Endometrium (tissue), 2 donors: Measurements from ENCODE around the gene JTB.

Source experiments
- FAIRE-seq: peaks from 2 replicates; lab custom pipeline; 2012; peaks lifted over from hg19 to GRCh38; lab: Jason Lieb, UNC
- donor health status: control.
- donor health status: control.

The JTB gene

DNA sequence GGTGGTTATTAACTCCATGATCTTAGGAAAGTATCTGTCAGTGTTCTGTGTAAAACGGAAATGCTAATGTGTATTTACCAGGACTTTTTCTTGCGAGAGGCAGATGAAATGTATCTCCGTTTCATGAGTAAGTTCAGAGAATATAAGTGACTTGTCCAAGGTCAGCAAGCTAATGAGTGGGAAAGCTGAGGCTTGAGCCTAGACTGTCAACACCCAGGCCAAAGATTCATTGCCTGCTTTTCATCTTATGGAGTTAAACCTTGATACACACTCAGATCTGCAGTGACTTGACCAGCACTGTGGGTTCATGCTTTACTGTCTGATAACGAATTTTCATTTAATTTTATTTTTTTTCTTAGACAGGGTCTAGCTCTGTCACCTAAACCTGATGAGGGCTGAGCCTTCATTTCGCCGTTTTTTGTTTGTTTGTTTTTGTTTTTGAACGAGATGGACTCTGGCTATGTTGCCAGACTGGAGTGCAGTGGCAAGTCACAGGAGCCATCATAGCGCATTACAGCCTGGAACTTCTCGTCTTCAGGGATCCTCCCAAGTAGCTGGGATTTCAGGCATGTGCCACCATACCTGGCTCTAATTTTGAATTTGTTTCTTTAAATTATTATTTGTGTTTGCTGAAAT, 918 bp upstream of the JTB start:
- no peak for FAIRE-seq

DNA sequence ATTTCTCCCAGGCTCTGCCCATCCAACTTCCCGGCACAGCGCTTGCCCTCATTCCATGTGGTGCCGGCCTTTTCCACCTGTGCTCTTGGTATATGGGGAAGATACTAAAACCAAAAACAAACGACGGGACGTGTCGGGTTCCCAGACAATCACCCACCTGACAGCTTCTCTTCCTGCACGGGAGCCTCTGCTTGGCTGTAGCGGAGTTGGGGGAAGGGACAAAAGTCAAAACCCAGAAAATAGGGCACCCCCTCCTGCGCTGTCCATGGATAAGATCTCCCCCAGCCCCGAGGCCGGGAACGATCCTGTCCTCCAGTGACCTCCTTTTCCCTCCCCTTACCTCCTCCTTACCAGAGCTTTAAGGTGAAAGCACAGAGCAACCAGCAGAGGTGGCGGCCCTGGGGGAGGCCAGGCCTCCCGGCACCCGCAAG, 640 bp downstream of the JTB start:
- FAIRE-seq: no peak

DNA sequence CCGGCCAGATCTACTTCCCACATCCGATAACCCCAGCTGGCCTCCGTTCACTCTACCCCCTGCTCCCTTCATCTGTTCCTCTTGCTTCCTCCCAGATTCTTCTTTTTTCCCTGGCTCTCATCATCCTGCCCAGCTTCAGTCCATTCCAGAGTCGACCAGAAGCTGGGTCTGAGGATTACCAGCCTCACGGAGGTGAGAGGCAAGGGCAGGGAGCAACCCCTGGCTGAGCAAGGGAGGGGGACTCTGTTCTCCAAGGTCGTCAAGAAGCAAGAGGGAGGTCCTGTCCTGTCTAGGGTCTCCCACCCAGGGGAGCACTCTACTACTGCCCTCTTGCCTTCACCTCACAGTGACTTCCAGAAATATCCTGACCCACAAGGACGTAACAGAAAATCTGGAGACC, 3.9 kb downstream of the JTB start:
- no peak for FAIRE-seq

DNA sequence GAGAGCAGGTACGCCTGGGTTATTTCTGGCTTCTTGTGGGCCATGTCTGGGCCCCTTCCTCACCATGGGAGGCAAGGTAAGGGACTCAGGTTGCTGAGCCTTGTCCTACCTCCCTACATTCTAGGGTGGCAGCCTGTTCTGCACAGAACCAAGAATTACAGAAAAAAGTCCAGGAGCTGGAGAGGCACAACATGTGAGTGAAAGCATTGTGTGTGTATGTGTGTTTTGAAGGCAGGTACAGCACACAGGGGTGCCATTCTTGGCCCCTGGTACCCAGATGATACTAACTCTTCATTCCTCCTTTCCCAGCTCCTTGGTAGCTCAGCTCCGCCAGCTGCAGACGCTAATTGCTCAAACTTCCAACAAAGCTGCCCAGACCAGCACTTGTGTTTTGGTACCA, 4.4 kb downstream of the JTB start:
- no peak for FAIRE-seq

DNA sequence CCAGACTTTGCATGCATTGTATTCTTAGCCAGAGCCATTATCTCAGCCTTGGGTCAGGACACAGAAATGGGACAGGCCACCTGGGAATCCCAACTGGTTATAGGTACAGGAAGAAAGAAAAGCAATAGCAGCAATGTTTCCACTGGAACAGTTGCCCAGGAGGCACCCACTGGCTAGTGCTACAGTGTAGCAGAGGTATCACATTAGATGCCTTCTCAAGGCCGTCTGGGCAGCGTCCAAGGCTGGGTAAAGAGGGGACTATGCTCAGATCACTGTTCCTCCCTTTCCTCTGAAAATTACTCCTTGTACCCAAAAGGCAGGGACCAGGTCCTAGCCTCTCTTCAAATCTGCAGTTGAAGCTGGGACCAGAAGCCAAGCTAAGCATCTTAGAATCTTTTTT, 7.1 kb downstream of the JTB start:
- FAIRE-seq: no peak

DNA sequence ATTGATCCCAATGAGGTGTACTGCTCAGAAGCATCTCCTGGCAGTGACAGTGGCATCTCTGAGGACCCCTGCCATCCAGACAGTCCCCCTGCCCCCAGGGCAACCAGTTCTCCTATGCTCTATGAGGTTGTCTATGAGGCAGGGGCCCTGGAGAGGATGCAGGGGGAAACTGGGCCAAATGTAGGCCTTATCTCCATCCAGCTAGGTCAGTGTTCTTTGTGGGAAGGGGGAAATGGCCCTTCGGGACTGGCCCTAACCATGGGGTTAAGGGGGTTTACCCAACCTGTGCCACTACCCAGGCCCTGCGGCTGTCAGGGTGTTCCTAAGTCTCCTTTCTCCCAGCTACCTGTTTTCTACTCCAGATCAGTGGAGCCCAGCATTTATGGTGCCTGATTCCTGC, 8.5 kb downstream of the JTB start:
- FAIRE-seq: no peak

DNA sequence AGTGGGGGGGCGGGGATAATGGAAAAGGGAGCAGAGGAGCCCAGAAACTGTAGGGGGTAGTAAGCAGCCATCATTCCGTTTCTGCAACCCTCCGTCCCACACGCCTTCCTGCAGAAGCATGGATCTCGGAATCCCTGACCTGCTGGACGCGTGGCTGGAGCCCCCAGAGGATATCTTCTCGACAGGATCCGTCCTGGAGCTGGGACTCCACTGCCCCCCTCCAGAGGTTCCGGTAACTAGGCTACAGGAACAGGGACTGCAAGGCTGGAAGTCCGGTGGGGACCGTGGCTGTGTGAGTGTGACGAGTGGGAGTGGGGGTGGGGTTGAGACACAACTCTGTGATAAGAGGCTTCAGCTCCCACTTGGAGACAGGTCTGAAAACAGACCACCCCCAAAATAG, 9.1 kb downstream of the JTB start:
- FAIRE-seq: no peak

DNA sequence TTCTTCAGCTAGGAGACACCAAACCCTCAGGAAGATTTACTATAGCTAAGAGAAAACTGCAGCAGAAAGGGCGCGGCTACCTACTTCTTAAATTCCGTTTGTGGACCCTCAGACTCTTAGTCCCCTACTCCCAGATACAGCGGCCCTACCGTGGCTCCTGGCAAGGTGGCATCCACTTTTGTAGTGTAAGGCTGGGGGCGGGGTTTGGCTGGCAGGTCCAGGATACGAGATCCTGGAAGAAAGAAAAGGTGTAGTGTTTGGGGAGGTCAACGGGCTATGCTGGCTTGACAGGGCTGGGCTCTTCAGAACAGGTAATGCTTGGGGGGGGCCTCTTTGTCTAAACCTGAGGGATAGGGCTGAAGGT, 9.5 kb downstream of the JTB start:
- no peak for FAIRE-seq

DNA sequence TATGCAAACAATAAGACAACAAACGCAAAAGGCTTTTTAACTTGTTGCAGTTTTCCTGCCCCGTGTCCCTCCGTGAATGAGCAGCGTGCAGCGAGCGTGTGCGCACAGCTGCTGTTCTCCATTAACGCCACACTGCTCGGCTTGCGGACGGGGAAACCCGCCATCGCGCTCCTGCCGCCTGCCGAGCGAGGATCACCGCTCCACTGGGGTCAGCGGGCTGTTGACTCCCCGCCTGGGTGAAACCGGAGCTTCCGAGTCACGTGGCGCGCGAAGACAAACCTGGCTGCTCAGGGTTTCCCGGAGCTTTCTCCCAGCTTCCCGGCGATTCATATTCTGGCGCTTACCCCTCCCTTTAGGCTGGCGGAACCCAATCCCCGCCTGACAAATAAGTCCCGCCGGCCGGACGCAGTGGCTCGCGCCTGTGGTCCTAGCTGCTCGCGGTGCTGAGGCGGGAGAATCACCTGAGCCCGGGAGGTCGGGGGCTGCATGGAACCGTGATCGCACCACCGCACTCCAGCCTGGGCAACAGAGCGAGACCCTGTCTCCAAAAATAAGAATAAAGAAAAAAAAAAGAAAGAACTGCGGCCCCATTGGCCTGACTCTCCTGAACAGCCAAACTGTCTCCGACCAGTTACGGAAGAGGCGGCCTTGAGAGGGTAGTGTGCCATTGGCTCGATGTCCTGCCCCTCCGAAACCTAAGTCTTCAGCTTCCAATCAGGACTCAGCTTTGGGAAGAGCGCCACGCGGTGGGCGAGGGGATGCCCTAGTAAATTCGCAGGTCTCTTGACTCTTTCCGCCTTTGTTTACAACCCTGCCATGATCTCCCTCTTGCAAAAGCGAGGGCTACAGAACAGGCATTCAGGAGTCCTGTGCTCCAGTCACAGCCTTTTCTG, 10.1 kb downstream of the JTB start, which contains the start of gene CREB3L4:
Gene CREB3L4 (plus strand): TSS at position 796 of the 893 bp plus-strand sequence. CDS start 624 bp downstream, outside the sequence.
- peak; percentile 90 for FAIRE-seq

DNA sequence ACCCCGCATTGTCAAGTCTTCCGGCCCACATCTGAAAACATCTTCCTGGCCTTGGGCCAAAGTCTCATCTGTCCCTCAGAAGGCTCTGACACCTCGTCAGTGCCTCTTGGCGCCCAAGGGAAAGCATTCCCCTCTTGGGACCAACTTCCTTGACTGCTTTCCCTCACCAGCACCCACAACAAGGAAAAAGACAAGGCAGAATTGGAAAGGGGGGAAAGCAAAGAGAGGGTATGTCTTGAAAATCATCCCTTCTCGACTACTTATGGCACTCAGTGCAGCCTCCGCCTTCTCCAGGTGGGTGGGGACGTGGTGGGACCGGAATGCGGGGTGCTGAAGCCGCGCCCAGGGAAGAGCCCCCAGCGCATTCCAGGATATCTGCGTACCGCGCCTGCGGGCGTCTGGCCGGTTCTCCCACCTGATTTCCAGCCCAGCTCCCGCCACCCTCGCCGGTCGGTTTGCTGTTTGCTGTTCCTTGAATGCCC, 13.6 kb downstream of the JTB start:
- FAIRE-seq: no peak

DNA sequence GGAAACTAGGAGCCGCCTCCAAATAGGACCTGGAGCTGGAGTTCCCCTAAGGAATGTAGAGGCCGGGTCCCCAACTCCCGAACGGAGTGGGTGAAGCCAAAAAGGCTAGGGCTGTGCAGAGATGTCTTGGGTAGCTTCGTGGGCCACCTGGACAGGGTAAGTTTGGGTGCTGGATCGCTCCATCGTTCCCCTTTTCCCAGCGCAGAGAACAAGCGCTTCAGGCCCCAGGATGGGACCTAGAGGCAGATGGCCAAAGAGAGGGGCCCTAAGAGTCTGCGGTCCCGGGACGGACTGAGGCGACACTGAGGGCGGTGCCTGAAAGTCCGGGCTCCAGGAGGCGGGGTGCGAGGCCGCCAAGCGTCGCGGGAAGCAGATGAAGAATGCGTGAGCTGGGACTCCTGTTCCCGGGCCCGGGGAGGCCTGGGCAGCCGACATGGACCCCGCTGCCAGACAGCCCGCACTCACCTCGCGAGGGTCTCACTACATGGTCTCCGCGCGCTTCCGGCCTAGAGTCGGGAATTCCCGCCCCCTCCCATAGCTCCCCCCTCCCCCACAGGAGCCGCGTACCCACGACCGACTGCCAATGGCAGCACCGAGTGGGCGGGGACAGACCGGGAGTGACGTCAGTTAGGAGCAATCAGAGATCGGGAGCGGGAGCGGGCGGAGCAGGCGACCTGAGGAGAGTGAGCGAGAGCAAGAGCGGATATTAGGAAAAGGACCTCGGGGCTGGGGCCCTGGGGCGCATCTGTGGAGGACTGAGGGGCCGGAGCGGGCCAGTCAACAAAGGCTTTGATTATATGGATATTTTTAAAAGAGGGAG, 14.2 kb downstream of the JTB start, which contains the start of gene SLC39A1:
Gene SLC39A1 (minus strand): TSS at position 508 of the 820 bp plus-strand sequence. CDS start 822 bp downstream, outside the sequence.
- no peak for FAIRE-seq

DNA sequence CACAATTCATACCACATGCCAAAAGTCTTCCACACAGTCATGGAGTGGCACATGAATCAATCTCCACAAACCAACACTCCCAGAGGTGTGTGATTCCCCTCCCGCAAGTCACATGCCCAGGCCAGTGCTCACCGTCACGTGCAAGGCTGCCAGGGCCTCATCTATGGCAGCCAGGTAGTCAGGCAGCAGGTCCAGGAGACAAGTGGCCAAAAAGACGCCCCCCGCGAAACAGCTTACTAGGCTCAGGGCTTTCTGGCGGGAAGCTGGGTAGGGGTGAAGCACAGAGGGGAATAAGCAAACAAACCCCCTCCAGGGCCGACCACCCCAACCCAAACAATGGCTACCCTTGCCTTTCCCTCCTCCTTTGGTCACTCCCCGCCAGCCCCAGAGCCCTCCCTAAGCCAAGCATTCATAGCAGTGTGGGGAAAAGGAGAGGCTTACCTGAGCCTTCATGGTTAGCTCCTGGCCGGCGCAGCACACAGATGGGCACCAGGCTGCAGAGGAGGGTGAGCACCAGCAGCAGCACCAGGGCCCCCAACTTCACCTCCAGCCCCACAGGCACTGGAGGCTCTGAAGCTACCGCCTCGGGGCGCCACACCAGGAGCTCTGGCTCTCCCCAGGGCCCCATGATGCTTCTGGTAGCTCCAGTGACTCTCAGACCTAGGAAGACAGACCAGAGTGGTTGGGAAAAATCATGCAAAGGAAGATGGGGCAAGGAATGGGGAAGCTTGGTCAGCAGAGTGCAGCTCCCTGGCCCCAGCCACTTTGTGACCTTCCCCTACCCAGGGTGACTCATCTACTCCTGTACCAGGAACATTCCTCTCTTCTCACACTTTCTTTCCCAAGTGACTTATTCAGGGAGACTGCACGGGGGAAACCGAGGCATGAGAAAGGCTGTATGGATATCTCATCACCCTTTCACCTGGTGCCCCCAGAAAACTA, 15.1 kb downstream of the JTB start:
- no peak for FAIRE-seq

DNA sequence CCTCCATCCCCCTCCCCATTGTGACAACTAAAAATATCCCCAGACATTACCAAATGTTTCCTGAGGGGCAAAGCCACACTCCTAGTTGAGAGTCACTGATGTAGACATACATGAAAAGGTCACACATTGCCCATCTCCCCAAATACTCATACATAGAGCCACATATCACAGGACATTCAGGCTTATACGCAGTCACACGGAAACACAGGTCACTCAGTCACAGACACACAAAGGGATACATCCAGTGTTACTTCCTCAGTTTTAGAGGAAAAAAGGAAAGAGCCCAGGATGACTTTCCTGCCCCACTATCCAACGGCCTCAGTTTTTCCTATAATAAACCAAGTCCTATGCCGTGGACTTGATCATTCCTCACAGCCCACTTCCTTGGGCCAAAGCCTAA, 16.1 kb downstream of the JTB start:
- FAIRE-seq: no peak

DNA sequence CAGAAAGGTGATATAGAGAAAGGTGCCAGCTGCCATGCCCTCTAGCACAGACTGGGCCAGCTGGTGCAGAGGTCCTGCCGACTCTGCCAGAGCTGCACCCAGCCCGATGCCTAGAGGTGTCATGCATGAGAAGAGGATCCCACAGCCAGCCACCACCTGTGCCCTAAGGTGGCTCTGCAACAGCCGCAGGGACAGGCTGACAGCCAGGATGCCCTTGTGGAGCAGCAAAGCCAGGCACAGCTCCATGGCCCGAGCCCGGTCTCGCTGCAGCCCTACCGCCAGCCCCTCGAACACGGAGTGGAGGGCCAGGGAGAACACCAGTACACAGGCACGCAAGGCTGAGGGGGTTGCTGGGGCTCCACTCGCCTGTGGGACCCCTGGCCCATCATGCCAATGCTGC, 17.3 kb downstream of the JTB start:
- no peak for FAIRE-seq

DNA sequence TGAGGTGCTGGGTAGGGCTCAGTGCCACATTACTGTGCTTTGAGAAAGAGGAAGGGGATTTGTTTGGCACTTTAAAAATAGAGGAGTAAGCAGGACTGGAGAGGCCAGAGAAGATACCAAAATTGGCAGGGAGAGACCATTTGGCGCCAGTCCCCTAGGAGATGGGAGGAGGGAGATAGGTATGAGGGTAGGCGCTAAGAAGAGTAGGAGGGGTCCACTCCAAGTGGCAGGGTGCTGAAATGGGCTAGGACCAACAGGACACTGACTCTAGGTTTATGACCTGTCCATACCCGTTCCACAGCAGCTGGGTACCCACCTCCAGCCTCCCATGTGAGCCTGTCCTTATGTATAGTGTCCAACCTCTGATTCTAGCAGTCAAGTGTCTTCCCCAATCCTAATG, 18.0 kb downstream of the JTB start:
- FAIRE-seq: no peak

DNA sequence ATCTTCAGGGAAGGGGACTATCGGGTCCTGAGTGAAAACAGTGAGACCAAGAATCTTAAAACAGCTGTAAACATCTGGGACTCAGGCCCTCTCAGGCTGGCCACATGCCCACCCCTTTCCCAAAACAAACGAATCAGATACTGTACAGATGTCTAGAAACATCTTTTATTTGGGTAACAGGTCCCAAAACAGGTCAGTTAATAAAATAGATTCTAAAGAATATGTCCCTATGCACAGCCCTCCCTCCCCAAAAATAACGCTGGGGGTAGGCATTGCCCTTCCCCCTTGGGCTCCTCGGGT, 18.6 kb downstream of the JTB start:
- FAIRE-seq: no peak

DNA sequence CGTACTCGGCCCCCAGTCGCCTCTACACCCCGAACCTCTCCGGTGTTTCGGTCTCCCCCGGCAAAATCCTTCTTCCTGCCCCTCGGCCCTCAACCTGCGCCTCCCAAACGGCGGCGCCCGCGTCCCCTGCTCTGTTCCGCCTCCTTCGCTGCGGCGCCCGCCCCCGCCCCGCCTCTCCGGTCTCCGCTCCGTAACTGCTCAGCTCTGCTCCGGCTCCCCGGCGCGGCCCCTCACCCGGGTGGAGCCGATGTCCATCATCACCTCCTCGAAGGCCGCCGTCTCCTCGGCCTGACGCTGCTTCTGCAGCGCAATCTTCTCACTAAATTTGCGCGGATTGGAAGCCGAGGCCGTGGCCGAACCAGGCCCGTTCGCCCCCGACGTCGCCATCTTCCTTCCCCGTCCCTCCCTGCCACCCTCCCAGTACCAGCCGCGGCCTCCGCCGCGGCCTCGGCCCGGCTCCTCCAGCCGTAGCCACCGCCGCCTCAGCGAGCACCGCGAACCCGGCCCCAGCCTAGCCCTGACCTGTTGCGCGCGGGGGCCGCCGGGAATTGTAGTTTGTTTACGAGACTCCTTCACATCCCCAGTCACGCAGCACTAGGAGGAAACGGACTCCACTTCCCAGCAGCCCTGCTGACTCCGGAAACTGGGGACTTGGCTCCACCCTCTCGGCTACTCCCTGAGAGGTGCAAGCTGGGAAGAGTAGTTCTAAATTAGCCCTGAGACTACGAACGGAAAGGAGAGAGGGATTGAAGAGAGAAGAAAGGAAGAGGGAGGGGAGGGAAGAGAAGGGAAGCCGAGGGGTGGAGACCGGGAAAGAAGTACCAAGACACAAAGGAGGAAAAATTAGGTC, 19.1 kb downstream of the JTB start, which contains the start of gene CRTC2:
Gene CRTC2 (minus strand): TSS at position 502 of the 850 bp plus-strand sequence. CDS start 115 bp downstream, at position 387.
- peak; percentile 94 for FAIRE-seq

DNA sequence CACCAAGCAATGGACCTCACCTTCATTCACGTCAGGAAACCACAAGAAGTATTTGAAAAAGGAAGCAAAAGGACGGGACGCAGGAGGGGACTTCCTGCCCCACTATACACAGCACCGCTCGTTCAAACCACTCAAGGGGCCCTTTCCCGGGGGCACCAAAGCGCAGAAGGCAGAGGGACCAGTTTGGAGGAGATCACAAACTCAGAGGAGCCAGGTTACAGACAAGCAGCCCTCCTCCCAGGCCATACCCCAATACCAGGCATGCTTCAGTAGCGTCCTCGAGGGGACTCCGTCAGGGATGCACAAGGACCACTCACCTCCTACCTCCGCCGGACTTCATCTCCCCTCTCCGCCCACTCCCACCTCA, 19.7 kb downstream of the JTB start:
- FAIRE-seq: no peak

DNA sequence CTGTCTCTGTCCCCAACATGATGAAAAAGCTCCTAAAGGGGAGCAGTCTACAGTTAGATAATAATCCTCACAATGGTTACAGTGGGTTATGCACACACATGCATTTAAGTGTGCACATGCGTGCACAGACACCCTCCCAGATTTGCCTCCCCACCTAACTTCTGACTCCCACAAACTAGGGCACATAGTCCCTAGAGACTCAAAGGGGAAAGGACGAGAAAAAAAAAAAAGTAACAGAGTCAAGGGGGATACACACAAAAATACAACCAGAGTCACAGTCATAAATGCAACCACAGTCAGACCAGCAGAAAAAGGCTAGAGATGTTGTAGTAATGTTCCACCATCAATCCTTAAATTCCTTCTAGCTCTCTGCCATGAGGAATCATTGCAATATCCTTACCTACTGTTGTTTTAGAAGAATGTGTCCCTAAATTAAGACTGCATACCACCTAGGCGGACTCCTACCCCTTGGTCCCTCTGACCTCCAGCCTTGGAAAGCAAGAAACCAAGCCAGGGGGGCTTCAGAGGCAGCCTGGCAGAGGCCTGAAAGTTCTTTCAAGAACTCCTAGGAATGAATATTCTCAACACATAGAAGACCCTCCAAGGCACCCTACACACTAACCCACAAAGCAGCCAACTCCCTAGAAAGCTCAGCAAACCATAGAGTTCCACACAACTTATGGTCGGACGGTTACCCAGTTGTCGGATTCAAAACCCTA, 20.3 kb downstream of the JTB start:
- FAIRE-seq: no peak

DNA sequence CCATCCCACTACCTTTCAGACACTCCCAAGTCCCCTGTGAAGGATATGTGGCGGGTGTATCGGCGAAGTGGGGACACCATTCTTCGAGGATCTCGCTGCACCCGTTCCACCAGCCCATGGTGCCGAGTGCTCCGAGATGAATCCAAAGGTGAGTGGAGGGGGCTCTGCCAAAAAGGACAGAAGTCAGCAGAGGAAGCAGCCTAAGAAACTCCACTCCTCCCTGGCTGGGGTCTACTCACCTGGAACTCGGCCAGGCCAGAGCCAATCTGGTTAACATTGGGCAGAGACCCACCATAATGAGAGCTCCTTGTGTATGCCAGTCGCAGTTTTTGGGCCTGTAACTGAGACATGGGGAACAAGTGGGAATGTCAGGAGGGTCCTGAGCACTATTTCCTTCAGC, 22.6 kb downstream of the JTB start:
- FAIRE-seq: no peak
